Hepatic stellate cell (primary cell): ENCODE data around the gene THRAP3.
"Not testable (repeated sequence)": the region's sequence is repeated elsewhere in the genome, so short reads cannot be mapped to it uniquely, and the experiment has no call there.

Experiments used
- DNase-seq: peaks from one replicate; pipeline ENCODE4 v3.0.0; 2011; ENCODE audit warnings: low spot score

THRAP3 gene, protein sequence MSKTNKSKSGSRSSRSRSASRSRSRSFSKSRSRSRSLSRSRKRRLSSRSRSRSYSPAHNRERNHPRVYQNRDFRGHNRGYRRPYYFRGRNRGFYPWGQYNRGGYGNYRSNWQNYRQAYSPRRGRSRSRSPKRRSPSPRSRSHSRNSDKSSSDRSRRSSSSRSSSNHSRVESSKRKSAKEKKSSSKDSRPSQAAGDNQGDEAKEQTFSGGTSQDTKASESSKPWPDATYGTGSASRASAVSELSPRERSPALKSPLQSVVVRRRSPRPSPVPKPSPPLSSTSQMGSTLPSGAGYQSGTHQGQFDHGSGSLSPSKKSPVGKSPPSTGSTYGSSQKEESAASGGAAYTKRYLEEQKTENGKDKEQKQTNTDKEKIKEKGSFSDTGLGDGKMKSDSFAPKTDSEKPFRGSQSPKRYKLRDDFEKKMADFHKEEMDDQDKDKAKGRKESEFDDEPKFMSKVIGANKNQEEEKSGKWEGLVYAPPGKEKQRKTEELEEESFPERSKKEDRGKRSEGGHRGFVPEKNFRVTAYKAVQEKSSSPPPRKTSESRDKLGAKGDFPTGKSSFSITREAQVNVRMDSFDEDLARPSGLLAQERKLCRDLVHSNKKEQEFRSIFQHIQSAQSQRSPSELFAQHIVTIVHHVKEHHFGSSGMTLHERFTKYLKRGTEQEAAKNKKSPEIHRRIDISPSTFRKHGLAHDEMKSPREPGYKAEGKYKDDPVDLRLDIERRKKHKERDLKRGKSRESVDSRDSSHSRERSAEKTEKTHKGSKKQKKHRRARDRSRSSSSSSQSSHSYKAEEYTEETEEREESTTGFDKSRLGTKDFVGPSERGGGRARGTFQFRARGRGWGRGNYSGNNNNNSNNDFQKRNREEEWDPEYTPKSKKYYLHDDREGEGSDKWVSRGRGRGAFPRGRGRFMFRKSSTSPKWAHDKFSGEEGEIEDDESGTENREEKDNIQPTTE

DNA sequence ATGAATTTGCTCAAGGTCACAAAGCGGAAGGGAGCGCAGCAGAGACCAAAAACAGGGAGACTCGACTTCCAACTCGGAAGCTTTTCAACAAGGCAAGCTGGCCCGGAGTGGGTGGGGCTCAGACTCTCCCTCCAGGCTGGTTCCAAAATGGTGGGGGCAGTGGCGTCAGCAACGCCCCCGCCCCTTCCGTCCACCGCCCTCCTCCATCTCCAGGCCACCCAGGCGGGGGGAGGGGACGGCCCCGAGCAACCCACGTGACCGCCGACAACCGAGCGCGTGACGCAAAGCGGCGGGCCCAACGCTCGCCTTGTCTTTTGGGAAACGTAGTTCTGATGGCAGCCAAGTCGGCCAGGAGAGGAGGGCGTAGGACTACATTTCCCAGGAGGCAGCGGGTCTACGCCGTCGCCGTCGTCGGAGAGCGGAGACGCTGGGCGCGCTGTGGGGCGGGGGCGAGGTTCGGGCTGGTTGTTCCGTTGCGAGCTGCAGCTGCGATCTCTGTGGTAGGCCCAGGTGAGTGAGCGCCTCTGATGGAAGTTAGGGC lies at the start of gene THRAP3:
Gene THRAP3, plus strand, starts transcription at position 448 of the 541 bp plus-strand sequence. CDS start 58,121 bp downstream, outside the sequence.
- peak; percentile 95 for DNase-seq

DNA sequence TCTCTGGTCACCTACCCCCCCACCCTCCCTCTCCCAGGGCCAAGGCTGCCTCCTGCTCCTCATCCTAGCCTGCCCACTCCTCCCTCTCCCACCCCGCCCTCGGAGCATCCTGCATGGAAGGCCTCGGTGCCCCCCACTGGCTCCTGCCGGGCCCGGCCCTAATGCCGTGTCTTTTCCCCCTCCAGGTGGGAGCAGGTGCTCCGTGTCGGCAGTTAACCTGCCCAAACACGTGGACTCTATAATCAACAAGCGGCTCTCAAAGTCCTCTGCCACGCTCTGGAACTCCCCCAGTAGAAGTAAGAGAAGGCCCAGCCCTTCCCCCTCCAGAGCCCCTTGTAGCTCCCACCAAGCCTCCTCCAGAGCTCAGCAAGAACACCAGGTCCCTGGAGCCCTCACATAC lies 49.5 kb upstream of the THRAP3 start:
- no peak for DNase-seq

DNA sequence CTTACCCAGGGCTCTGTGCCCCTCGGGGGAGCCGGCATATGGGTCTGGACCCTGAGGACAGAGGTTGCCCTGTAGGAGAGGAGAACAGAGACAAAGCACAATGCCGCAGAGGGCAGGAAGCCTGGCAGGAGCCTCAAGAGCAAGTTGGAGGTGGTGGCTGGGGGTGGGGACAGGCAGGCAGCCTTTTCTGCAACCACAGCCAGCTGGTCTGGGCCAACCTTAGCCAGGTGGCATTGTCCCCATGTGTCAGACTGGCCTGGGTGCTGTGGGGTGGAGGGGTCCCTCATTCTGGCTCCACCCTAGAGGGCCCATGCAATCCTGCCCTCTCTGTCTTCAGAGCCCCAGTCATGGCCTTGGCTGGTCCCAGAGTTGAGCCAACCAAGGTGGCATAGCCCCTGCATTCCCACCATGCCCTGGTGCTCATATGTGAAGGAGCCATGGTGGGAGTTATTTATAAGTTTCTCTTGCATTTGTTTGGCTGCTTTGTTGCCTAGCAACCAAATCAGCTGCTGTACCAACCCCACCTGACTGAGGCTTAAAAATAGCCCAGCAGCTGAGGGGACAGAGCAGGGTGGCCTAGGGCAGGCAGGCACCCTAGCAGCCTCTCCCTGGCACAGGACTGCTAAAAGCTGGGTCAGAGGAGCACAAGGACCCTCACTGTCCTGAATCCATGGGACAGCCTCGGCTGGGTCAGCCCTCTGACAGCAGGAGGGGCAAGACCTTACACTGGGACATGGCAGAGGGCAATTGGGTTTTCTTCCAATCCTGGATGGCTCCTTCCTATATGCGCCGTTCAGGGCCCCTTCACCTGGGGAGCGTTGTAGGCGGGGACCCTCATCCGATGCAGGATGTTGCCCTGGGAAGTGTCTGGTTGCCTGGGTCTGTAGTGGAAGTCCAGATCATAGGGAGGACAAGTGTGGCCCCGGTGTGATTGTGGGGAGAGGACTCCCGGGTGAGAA lies 48.8 kb upstream of the THRAP3 start:
- peak; percentile 79 for DNase-seq

DNA sequence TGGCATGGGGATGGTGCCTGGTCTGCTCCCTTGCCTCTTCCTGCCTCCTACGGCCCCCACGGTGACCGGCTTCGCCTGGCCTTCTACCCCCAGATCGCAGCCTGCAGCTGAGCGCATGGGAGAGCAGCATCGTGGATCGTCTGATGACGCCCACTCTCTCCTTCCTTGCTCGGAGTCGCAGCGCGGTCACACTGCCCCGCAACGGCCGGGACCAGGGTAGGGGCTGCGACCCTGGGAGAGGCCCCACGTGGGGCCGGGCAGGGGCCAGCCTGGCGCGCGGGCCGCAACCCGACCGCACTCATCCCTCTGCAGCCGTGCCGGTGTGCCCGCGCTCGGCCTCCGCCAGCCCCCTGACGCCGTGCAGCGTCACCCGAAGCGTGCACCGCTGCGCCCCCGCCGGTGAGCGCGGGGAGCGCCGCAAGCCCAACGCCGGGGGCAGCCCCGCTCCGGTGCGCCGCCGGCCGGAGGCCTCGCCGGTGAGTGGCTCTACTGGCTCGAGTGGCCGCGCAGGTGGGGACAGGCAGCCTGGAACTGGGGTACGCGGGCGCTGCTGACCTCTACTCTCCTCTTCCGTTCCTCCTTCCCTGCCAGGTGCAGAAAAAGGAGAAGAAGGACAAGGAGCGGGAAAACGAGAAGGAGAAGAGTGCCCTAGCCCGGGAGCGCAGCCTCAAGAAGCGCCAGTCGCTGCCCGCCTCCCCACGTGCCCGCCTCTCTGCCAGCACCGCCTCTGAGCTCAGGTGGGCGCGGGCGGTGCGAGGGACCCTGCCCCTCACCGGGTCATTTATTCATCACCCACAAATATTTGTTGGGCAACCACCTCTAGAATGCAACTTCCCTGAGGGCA lies 47.9 kb upstream of the THRAP3 start:
- DNase-seq, result no peak

DNA sequence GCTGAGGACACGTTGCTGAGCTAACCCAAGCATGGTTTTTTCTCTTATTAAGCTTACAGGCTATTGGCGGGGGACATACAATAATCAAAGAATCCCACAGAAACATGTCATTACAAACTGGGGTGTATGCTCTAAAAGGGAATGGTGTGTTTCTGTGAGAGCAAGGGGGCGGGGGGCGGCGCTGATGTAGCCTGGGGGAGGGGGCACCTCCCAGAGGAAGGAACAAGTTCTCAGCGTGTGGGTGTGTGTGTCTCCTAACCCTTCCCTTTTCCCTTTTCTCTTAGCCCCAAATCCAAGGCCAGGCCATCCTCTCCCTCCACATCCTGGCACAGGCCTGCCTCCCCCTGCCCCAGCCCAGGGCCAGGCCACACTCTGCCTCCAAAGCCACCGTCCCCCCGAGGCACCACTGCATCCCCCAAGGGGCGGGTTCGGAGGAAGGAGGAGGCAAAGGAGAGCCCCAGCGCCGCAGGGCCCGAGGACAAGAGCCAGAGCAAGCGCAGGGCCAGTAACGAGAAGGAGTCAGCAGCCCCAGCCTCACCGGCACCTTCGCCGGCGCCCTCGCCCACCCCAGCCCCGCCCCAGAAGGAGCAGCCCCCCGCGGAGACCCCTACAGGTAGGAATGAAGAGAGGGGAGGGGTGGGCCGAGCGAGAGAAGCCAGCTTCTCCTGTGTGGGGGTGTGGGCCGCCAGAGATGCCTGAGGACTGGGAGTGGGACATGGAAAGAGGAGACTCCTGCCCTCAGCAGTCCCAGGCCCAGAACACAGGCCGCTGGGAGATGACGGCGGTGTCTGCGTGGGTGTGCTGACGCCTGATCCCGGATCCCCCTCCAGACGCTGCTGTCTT lies 46.4 kb upstream of the THRAP3 start:
- no peak for DNase-seq

DNA sequence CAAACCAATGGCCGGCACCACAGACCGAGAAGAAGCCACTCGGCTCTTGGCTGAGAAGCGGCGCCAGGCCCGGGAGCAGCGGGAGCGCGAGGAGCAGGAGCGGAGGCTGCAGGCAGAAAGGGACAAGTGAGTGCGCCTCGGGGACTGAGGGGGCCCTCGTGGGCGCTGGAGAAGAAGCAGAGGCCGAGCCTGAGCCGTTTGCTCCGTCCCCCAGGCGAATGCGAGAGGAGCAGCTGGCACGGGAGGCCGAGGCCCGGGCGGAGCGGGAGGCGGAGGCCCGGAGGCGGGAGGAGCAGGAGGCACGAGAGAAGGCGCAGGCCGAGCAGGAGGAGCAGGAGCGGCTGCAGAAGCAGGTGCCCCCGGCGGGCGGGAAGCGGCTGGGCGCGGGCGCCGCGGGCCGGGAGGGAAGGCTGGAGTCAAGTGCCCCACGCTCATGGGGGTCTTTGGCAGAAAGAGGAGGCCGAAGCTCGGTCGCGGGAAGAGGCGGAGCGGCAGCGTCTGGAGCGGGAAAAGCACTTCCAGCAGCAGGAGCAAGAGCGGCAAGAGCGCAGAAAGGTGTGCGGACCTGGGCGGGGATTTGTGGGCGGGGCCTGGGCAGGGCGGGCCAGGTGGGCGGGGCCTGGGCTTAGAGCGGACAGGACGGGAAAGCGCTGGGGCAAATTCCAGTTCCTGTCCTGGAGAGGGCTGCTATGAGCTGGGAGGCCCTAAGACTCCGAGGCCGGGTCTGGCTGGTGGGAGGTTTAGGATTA lies 45.6 kb upstream of the THRAP3 start:
- DNase-seq, result no peak

DNA sequence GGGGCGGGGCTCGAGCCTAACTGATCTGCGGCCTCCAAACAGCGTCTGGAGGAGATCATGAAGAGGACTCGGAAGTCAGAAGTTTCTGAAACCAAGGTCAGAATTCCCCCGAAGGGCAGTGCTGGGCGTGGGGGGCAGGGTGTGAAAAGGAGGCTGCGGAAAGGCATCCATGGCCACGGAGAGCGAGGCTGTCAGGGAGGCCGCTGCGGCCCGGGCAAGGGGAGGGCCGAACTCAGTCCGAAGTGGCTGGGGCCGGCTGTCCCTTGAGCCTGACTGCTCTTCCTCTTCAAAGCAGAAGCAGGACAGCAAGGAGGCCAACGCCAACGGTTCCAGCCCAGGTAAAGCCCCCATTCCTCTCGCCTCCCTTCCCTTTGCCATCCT lies 45.0 kb upstream of the THRAP3 start:
- no peak for DNase-seq

DNA sequence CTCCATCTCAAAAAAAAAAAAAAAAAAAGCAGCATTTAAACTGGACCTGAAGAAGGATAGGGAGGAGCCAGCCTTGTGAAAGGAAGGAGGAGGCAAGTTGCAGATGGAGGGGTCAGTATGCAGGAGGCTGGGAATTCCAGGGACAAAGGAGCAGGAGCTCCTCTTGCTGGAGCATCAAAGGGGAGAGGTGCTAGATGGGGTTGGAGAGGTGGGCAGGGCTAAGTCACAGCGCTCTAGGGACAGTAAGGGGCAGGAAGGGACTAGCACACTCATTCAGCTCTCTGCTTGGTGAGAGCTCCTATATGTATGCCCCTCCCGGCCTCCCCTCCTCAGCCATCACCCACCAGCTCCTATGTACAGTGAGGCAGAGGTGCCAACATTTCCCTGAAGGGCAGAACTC lies 41.5 kb upstream of the THRAP3 start:
- DNase-seq, result no peak

DNA sequence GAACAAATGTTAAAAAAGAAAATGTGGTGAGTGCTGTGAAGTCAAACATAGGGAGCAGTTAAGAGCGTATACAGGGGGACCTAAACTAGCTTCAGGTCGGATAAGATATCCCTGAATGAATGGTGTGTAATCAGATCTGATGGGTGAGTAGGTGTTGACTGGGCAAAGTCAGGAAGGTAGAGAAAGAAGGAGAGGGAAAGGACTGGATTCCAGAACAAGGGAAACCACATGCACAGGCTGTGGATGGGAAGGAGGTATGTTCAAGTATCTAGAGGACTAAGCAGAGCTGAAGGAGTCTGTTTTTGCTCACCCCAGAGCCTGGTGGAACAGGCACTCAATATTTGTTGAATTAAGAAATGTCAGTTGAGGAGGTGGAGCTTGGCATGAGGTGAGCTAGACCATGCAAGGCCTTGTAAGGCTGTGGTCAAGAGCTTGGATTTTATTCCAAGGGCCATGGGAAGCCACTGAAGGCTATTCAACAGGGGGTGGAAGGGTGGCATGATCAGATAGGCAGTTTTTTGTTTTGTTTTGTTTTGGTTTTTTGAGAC lies 40.9 kb upstream of the THRAP3 start:
- no peak for DNase-seq

DNA sequence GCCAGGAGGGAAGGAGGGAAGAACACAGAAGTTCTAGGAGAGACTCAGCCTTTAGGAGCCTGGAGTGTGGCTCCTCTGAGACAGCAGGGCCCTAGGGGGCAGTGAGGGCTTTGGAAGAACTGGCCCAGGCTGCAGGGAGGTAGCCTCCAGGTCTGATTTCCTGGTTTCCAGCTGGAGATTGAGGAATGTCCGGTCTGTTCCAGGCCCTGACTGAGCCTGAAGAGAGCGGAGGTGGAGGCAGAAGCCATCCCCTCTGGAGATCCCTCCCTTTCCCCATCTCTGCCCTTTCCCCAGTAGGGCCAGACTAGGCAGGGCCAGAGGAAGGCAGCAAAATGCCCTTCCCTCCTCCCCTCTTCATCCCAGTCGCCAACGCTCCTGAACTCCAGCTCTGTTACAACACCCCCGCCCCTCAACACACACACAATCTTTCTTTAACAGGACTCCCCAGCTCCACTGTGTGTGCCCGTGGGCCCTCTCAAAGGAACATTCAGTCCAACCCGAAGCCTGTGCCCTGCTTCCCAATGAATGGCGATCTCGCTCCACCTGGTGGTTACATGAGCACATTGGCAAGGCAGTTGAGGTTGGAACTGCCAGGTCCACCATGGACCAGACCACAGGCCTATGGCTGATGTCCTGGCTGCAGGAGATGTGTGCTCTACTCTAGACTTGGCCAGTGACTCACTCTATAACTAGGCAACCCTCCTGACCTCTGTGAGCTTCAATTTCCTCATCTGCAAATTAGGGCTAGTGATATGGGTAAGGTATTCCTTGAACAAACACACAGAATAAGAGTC lies 36.2 kb upstream of the THRAP3 start:
- peak; percentile 89 for DNase-seq

DNA sequence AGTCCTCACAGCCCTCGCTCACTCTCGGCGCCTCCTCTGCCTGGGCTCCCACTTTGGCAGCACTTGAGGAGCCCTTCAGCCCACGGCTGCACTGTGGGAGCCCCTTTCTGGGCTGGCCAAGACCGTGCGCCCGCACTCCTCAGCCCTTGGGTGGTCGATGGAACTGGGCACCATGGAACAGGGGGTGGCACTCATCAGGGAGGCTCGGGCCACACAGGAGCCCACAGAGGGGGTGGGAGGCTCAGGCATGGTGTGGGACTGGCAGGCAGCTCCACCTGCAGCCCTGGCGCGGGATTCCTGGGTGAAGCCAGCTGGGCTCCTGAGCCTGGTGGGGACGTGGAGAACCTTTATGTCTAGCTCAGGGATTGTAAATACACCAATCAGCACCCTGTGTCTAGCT lies 27.4 kb upstream of the THRAP3 start:
- DNase-seq, result not testable (repeated sequence)

DNA sequence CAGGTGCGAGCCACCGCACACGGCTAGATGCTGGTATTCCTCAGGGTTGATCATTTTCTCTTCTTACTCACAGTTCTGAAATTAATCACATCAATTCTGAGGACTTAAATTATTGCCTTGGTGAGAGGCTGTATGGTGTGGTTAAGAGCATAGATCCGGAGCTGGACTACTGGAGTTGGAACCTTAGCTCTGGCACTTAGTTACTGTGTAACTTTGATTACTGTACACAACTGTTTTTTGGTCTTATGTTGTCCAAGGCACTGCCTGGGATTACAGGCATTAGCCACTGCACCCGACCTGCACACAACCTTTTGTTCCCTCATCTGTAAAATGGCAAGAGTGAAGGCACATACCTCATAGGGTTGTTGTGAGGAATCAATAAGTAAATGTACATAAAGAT lies 25.6 kb upstream of the THRAP3 start:
- no peak for DNase-seq

DNA sequence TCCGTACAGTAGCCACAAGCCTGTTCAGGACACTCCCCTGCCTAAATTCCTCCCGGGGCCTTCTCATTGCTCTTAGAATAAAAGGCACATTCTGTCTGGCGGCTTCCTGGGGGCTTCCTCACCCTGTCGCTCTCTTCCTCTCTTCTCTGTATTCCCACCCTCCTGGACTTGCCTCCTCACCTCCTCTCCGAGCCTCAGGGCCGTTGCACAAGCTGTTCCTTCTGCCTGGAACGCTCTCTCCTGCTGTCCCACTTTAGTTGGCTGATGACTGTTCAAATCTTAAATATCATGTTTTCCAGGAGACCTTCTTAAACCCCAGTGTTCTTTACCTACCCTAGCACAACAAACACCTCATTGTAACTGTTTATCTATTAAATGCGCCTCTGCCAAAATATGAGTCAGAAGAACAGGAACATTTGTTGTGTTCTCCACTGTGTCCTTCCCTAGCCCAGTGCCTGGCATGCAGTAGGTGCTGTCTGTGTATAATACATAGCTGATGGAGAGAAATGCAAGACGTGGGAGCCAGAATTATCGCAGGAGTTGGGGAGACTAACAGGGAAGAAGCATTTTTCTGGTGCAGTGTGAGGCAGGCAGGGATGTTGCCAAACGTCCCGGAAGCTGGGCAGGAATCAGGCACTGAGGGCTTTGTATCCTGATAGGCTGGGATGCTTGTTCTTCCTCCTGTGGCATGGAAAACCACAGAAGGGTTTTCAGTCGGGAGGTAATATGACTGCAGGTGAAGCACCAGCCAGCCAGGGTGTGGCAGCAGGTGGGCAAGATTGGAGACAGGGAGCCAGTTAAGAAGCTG lies 24.1 kb upstream of the THRAP3 start:
- no peak for DNase-seq

DNA sequence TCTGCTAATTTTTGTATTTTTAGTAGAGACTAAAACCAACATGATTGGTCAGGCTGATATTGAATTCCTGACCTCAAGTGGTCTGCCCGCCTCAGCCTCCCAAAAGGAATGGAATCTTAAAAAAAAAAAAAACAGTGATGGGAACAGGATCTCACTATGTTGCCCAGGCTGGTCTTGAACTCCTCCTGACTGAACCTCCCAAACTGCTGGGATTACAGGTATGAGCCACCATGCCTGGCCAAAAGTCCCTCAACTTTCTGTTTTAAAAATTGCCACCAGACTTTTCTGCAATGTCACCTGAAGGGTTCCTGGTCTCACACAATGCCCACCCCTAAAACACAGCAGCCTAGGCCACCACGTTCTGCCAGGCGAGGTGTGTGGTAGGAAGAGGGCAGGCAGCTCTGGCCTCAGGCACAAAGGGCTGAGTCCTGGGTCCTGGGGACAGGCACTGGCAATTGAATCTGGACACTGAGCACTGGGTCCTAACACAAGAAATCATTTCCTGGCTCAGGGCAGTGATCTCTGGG lies 21.2 kb upstream of the THRAP3 start:
- DNase-seq, result no peak

DNA sequence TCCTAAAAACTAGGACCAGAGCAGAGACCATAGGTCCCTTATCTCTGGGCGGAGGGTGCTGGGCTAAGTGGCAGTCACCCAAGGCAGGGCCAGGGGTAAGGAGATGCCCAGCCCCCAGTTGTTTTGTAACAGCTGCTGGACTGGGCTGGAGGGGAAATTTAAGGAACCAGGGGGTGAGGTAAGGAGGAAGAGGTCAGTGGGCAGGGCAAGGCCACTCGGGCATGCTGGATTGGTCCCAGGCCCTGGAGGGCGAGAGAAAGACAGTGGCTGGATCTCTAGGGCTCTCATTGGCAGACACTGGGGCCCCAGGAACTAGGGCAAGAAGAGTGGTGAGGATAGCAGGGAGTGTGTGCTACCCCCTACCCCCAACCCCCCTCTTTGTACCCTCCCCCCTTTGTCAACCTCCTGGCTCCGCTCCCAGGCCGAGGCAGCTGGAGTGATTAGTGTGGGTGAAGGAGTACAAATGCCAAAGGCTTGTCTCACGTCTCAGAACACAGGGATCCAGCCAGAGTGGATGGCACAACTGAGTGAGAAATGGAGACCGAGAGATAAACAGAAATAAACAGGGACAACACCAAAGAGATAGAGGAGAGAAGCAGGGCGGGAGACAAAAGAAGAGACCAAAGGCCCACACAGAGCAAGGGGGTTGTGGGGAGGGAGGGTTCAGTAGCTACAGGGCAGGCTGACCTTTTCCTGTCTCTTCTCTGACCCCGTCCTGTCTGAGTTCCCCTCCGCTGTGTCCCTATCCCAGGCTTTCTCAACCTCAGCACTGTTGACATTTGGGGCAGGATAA lies 20.5 kb upstream of the THRAP3 start:
- peak; percentile 50 for DNase-seq
